A673 (cell line): ENCODE data around the gene HEATR9.

ENCODE experiments used
- CTCF ChIP-seq: fragments of 300-800, 200-600 bp; sonication (generic); conservative IDR thresholded peaks from 2 replicates; pipeline ENCODE4 v1.5.1; 2017; ENCODE audit warnings: low read depth, mild to moderate bottlenecking, antibody characterized with exemption, low read length, moderate library complexity, mixed read lengths
- EZH2 ChIP-seq: fragments of 200-600 bp; sonication (generic); IDR thresholded peaks from 2 replicates; pipeline ENCODE4 v1.6.1; 2017; ENCODE audit warnings: borderline replicate concordance, low read depth, mild to moderate bottlenecking, mixed read lengths, antibody characterized with exemption, low read length; ENCODE audit not compliant: poor library complexity, severe bottlenecking

GRCh38 chr17:35846055-35846809, 22.5 kb downstream of the HEATR9 start:
- TF ChIP-seq CTCF (no peak), EZH2 (no peak)
